ENCODE data around the gene SLC26A1. TPM values are rescaled to one million over a fixed set of nuclear protein-coding genes. Genes with fewer than 3 reads are reported as not detected.

Gene SLC26A1
- total and polyA plus RNA-seq, 2 donors (not counting 3 experiments of a cell fraction or from before 2014, with no cell fraction given) = 0.10 TPM; not detected in 1

- DNase-seq (ENCODE audit: low read depth, low spot score) (no peak), FAIRE-seq (no peak)
- Histone ChIP-seq H3K27ac (ENCODE audit: insufficient read depth, low read depth, low read length) (no peak overlapping the region), H3K4me3 (replicated peaks in 1 of 3; ENCODE audit: insufficient read depth in 1 of 3, low read depth in 1 of 3, low read length in 3 of 3) (no peak overlapping the region), H2AFZ (ENCODE audit: low read depth, low read length) (peak overlapping the region; percentile 82), H3K9me1 (replicated peaks; ENCODE audit: control insufficient read depth, extremely low read depth, insufficient read depth, low read length) (no peaks in the 10 kb centered on the region), H3K4me1 (ENCODE audit: control insufficient read depth, extremely low read depth, insufficient read depth, low read length) (peaks cover 20% of the 10 kb centered on the region), H3K9me3 (replicated peaks; ENCODE audit: control insufficient read depth, insufficient read depth, low read length) (no peaks in the 10 kb centered on the region), H4K20me1 (replicated peaks; ENCODE audit: control insufficient read depth, extremely low read depth, insufficient read depth, low read length) (no peaks in the 10 kb centered on the region), H3K79me2 (ENCODE audit: control insufficient read depth, insufficient read depth, low read length) (no peaks in the 10 kb centered on the region), H3K9ac (replicated peaks; ENCODE audit: extremely low read depth, insufficient read depth, low read length) (no peak overlapping the region), H3K4me2 (ENCODE audit: insufficient read depth, low read length) (peak overlapping the region; percentile 62), H3K27me3 (ENCODE audit: control insufficient read depth in 2 of 2, insufficient read depth in 2 of 2, low read length in 2 of 2) (no peaks in the 10 kb centered on the region), H3K36me3 (ENCODE audit: control insufficient read depth in 2 of 2, extremely low read depth in 1 of 2, insufficient read depth in 2 of 2, low read length in 2 of 2) (no peaks in the 10 kb centered on the region)
- CTCF ChIA-PET = interaction anchor here (0.6 kb wide), 1 partner anchor 52 kb away, joined by 3 read pairs; the partner anchor contains the start of genes GAK and TMEM175
- intact Hi-C loops (cut with micrococcal nuclease) = loop anchor here (5.0 kb wide), 1 partner anchor 242 kb away; no protein-coding TSS in a partner anchor
- POLR2A ChIA-PET = no interaction called here
- TF ChIP-seq POLR2AphosphoS5 (IDR thresholded peaks at IDR 0.05; ENCODE audit: insufficient read depth, low read depth, low read length) (no peak), EZH2 (IDR thresholded peaks at IDR 0.05; ENCODE audit: borderline replicate concordance, low read depth, low read length, severe bottlenecking) (no peak), FOS (IDR thresholded peaks at IDR 0.05; ENCODE audit: borderline replicate concordance, insufficient read depth, low read length) (no peak), GATA2 (IDR thresholded peaks at IDR 0.05; ENCODE audit: insufficient read depth, insufficient read length, low read depth, low read length) (no peak), JUN (IDR thresholded peaks at IDR 0.05; ENCODE audit: borderline replicate concordance, insufficient read depth, insufficient read length, low read depth) (no peak), MAX (IDR thresholded peaks at IDR 0.05; ENCODE audit: insufficient read depth, insufficient read length) (no peak), MYC (IDR thresholded peaks at IDR 0.05; ENCODE audit: low read depth, low read length) (no peak), POLR2A (IDR thresholded peaks at IDR 0.05; ENCODE audit: low read depth, low read length) (no peak)
- TF ChIP-seq, protein P1, sequence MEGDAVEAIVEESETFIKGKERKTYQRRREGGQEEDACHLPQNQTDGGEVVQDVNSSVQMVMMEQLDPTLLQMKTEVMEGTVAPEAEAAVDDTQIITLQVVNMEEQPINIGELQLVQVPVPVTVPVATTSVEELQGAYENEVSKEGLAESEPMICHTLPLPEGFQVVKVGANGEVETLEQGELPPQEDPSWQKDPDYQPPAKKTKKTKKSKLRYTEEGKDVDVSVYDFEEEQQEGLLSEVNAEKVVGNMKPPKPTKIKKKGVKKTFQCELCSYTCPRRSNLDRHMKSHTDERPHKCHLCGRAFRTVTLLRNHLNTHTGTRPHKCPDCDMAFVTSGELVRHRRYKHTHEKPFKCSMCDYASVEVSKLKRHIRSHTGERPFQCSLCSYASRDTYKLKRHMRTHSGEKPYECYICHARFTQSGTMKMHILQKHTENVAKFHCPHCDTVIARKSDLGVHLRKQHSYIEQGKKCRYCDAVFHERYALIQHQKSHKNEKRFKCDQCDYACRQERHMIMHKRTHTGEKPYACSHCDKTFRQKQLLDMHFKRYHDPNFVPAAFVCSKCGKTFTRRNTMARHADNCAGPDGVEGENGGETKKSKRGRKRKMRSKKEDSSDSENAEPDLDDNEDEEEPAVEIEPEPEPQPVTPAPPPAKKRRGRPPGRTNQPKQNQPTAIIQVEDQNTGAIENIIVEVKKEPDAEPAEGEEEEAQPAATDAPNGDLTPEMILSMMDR (IDR thresholded peaks at IDR 0.05; ENCODE audit: extremely low read depth in 1 of 2, insufficient read depth in 1 of 2, low read depth in 1 of 2, low read length in 2 of 2) = no peak
- BruUV-seq (replicated peaks) = no TSS peak
- dilution Hi-C loops (cut with MboI; ENCODE audit: extremely low pct_ligation_motif_present, low sequenced_read_pairs) = no loop called here
These were observed 8.7 kb downstream of the SLC26A1 start for GRCh38 chr4:984336-985054.

Data from endothelial cell of umbilical vein (primary cell).